NCI-H82 treated with DMSO at 0.1 percent for 48 hours (cell line): Measurements from ENCODE around the gene ENG.
"Not testable (repeated sequence)": the region's sequence is repeated elsewhere in the genome, so short reads cannot be mapped to it uniquely, and the experiment has no call there.

ENCODE experiments used
- DNase-seq: peaks from one replicate; lab custom pipeline; 2025; ENCODE audit not compliant: unreplicated experiment; lab: John Stamatoyannopoulos, UW

Gene ENG

GRCh38 chr9:127846443-127847177 lies 7.8 kb downstream of the ENG start:
- no peak for DNase-seq

GRCh38 chr9:127845619-127846018 lies 8.8 kb downstream of the ENG start:
- not testable (repeated sequence) for DNase-seq

GRCh38 chr9:127844821-127845359 lies 9.6 kb downstream of the ENG start:
- DNase-seq = no peak

GRCh38 chr9:127841087-127841835 lies 13.2 kb downstream of the ENG start:
- no peak for DNase-seq

- no peak for DNase-seq
These were observed 15.9 kb downstream of the ENG start for GRCh38 chr9:127838375-127839078.

GRCh38 chr9:127837346-127837745 lies 17.1 kb downstream of the ENG start:
- DNase-seq = no peak

GRCh38 chr9:127836561-127836960 lies 17.9 kb downstream of the ENG start:
- not testable (repeated sequence) for DNase-seq

DNA sequence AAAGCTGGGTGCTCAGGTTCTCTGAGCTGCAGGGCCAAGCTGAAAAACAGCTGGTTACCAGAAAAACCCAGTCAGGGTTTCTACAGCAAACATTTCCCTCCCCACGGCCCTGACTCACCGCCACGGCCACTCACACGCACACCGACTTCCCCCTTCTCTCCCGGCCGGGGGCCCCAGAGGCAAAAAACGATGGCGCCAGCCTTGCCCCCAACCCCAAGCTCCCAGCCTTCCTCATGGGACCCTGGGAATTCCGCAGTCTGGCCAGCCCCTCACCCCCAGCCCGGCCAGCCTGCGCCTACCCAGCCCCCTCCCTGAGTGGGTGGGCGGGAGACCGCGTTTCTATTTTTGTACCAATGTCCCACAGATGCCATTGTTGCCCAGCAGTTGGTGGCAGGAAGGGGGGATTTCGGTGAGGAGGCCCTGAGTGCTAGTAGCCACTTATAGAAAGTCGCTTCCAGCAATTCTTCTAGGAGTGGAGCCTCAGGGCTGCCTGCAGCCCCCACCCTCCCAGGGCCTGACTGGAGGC lies 18.4 kb downstream of the ENG start:
- no peak for DNase-seq

- no peak for DNase-seq
These were observed 20.9 kb downstream of the ENG start for GRCh38 chr9:127833555-127833954.

DNA sequence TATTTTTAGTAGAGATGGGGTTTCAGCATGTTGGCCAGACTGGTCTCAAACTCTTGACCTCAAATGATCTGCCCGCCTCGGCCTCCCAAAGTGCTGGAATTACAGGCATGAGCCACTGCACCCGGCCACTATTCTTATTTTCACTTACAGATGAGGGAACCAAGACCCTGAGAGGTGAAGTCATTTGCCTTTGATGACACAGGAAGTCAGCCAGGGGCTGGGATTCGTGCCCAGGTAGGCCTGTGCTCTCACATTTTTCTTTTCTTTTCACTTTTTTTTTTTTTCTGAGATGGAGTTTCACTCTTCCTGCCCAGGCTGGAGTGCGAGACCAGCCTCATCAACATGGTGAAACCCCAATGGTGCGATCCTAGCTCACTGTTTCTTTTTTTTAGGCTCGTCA lies 22.2 kb downstream of the ENG start:
- no peak for DNase-seq

- DNase-seq = no peak
These were observed 25.1 kb downstream of the ENG start for GRCh38 chr9:127829205-127829906.

DNA sequence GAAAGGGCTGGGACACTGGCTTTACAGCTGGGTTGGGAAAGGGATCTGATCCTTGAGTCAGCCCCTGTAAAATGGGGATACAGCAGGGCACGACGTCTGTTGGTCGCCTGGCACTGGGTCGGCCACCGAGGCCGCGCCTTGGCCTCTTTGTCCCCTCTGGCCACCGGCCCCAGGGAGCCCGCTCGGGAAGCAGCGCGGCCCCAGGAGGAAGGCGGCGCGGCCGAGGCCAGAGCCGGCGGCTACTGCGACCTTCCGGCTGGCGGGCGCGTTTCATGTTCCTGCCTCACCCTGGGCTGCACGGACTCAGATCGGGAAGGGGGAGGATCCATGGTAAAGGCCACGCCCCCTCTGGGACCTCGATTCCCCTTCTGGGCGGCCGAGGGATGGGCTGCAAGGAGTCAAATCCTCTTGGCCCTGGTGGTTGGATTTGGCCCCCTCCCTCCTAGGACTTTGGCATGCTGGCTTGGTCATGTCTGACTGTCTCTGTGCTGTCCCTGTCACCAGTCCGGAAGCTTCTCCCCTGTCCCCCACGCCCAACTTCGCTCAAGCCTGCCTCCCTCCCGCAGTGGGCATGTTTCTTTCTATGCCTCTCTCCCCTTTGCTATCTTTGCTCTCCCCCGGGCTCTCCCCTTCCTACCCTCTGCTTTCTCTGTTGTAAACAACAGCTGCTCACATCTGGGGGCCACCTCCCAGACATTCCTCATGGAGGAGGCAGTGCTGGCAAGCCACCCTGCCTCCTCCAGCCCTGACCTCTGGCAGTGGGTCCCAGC lies 26.0 kb downstream of the ENG start:
- DNase-seq = peak; percentile 50

DNA sequence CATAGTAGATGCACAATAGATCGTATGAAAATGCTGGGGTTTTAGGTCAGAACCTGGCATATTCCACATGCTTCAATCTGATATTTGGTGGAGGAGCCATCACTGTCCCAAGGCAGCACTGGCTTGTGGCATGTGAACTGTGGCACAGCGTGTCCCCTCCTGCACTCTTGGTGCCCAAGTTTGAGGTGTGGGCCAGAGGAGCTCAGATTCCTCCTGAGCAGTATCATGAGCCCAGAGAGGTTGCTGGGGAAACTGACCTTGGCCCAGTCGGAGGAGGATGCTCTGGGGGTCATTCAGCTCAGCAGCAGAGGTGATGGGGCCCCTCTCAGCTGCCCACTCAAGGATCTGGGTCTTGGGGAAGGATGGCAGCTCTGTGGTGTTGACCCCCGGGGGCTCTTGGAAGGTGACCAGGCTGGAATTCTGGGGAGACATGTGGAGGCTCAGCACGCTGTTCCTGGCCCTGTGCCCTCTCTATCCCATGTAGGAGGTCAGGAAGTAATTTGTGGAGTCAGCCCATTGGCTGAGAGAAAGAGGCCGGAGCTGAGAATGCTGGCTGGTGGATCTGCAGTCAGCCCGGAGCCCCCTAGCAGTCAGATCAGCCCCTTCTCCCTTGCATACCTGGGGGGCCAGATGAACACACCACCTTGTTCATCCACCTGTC lies 28.1 kb downstream of the ENG start:
- no peak for DNase-seq

GRCh38 chr9:127825319-127826051 lies 29.0 kb downstream of the ENG start:
- peak; percentile 1 for DNase-seq

GRCh38 chr9:127822108-127822507 lies 32.4 kb downstream of the ENG start:
- no peak for DNase-seq

DNA sequence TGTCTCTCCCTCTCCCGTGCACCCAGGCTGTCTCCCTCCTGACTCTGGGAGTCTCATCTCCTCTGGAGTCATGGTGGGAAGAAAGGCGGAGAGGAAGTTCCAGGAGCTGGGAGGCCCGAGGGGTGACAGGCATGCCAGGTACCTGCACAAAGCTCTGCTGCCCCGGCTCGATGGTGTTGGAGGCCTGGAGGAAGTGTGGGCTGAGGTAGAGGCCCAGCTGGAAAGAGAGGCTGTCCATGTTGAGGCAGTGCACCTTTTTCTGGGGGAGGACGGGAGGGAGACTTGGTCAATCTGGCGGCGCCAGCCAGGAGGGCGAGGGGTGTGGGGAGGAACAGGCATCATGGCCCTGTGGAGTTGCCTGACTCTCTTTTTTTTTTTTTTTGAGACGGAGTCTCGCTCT lies 35.9 kb downstream of the ENG start:
- DNase-seq = no peak

DNA sequence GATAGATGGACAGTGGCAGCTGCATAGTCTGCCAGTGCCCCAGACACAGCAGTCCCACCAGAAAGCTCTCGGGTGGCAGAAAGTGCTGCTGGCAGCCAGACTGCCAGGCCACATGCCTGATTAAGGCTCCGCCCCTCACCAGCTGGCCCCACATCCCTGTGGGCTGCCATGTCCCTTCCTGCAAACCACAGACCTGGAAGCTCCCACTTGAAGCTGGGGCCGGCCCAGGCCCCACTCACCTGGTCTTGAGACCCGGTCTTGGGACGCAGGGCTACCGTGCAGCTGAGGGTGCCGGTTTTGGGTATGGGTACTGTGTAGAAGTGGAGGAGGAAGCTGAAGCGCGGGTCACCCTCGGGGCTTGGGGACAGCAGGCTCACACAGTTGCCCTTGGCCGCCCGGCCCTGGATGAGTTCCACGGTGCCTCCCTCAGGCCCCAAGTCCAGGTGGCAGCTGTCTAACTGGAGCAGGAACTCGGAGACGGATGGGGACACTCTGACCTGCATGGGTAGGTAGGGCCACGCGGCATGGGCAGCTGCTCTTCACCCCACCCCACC lies 36.5 kb downstream of the ENG start:
- no peak for DNase-seq

GRCh38 chr9:127816728-127817127 lies 37.7 kb downstream of the ENG start:
- DNase-seq = no peak

DNA sequence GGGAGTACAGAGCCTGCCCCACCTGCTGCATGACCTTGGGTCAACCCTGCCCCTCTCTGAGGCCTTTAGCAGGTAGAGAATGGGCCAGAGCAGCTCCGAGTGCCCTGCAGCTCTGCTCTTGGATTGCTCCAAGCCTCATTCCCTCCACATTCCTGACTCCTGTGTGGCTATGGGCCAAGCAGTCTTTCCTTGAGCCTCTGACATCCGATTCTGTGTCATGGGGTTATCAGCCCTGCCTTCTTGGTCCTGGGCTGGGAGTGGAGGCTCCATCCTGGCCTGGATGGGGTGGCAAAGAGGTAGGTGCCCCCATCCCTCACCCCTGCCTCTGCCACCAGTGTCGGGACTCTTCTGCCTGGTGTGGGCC lies 38.1 kb downstream of the ENG start:
- no peak for DNase-seq
